GM23338 (cell line): ENCODE data around the gene SLC38A8. TPM values are rescaled to one million over a fixed set of nuclear protein-coding genes. Genes with fewer than 3 reads are reported as not detected.

Source experiments
- ATAC-seq: fragments of 200-7000 bp; cut with Tn5 transposase; 3 replicates; pipeline ENCODE4 v1.9.1; 2020
- DNase-seq: peaks from one replicate; pipeline ENCODE4 v3.0.0-alpha.2; 2015; ENCODE audit warnings: low spot score
- H2AFZ ChIP-seq: fragments of 200-600 bp; sonication (generic); 2 replicates; pipeline ENCODE4 v1.8.0; 2016; ENCODE audit warnings: antibody characterized with exemption, mild to moderate bottlenecking, moderate library complexity
- H3F3A ChIP-seq: fragments of 200-600 bp; sonication (generic); replicated peaks from 2 replicates; pipeline ENCODE4 v1.8.0; 2017; ENCODE audit warnings: antibody characterized with exemption, mixed run types, low read depth
- H3K27ac ChIP-seq: fragments of 200-600 bp; sonication (generic); 2 replicates; pipeline ENCODE4 v1.6.1; 2016; ENCODE audit warnings: low read depth
- H3K27me3 ChIP-seq: fragments of 200-600 bp; sonication (generic); 2 replicates; pipeline ENCODE4 v1.8.0; 2016; ENCODE audit warnings: mild to moderate bottlenecking, mixed run types, moderate library complexity; ENCODE audit not compliant: insufficient read depth
- H3K36me3 ChIP-seq: fragments of 200-600 bp; sonication (generic); 2 replicates; pipeline ENCODE4 v1.8.0; 2016; ENCODE audit warnings: mild to moderate bottlenecking; ENCODE audit not compliant: insufficient read depth
- H3K4me1 ChIP-seq: fragments of 200-600 bp; sonication (generic); 2 replicates; pipeline ENCODE4 v1.8.0; 2016; ENCODE audit warnings: mild to moderate bottlenecking, moderate library complexity; ENCODE audit not compliant: insufficient read depth
- H3K4me2 ChIP-seq: fragments of 200-600 bp; sonication (generic); 2 replicates; pipeline ENCODE4 v1.7.1; 2017; ENCODE audit warnings: mixed run types
- H3K4me3 ChIP-seq: fragments of 200-600 bp; sonication (generic); 2 replicates; pipeline ENCODE4 v1.6.1; 2016; ENCODE audit warnings: mixed run types
- H3K79me2 ChIP-seq: fragments of 200-600 bp; sonication (generic); replicated peaks from 2 replicates; pipeline ENCODE4 v1.8.0; 2017; ENCODE audit warnings: mild to moderate bottlenecking; ENCODE audit not compliant: insufficient read depth
- H3K9me2 ChIP-seq: fragments of 200-600 bp; sonication (generic); 2 replicates; pipeline ENCODE4 v1.8.0; 2017; ENCODE audit not compliant: insufficient read depth
- H4K20me1 ChIP-seq: fragments of 200-600 bp; sonication (generic); replicated peaks from 2 replicates; pipeline ENCODE4 v1.8.0; 2017; ENCODE audit warnings: mild to moderate bottlenecking; ENCODE audit not compliant: insufficient read depth
- H3K27ac Mint-ChIP-seq: 2 replicates; pipeline ENCODE4 v1.8.0; 2020; ENCODE audit warnings: inconsistent platforms, mild to moderate bottlenecking, moderate library complexity, mixed read lengths
- H3K27me3 Mint-ChIP-seq: 3 replicates; pipeline ENCODE4 v1.8.0; 2022; ENCODE audit warnings: low read depth, mild to moderate bottlenecking, moderate library complexity, mixed read lengths, inconsistent platforms; ENCODE audit not compliant: insufficient read depth, poor library complexity
- H3K36me3 Mint-ChIP-seq: 3 replicates; pipeline ENCODE4 v1.8.0; 2021; ENCODE audit warnings: low read depth, mild to moderate bottlenecking, inconsistent platforms, moderate library complexity, mixed read lengths
- H3K4me1 Mint-ChIP-seq: 3 replicates; pipeline ENCODE4 v1.8.0; 2020; ENCODE audit warnings: mild to moderate bottlenecking, inconsistent platforms, mixed read lengths
- H3K4me3 Mint-ChIP-seq: 3 replicates; pipeline ENCODE4 v1.8.0; 2021; ENCODE audit warnings: moderate library complexity, mild to moderate bottlenecking, inconsistent platforms, mixed read lengths
- H3K9me3 Mint-ChIP-seq: 3 replicates; pipeline ENCODE4 v1.8.0; 2020; ENCODE audit warnings: moderate library complexity, mild to moderate bottlenecking, inconsistent platforms, mixed read lengths
- CREB1 ChIP-seq: fragments of 250-450 bp; sonication (Bioruptor Pico); IDR thresholded peaks from 2 replicates; pipeline ENCODE4 v1.5.0; 2020; ENCODE audit warnings: low read depth, mild to moderate bottlenecking, moderate library complexity
- REST ChIP-seq: IDR thresholded peaks from one replicate; pipeline ENCODE4 v1.6.1; 2018; ENCODE audit warnings: antibody characterized with exemption; ENCODE audit not compliant: unreplicated experiment
- ZNF462 ChIP-seq: fragments of 250-450 bp; sonication (Bioruptor Pico); IDR thresholded peaks from 2 replicates; pipeline ENCODE4 v1.5.0; 2020; ENCODE audit warnings: mild to moderate bottlenecking, moderate library complexity
- polyA plus RNA-seq: library from polyadenylated mRNA; unstranded; fragments of >200 nt; fragmentation: Nextera tagmentation; extraction: Ambion mirVana; gene quantifications from 2 replicates; pipeline ENCODE4 v1.2.1, GENCODE V29; 2016
- total RNA-seq: library from RNA; depleted of rRNA; stranded (reverse); fragments of >200 nt; shearing (Covaris generic); gene quantifications from 2 replicates; pipeline ENCODE4 v1.2.3, GENCODE V29; 2014

Gene SLC38A8
- total and polyA plus RNA-seq, 2 experiments from 2014 or later = not detected

GRCh38 chr16:84091460-84091859, 48.9 kb upstream of the SLC38A8 start (continued):
- no peak for TF ChIP-seq REST
- TF ChIP-seq ZNF462 = no peak

- no peaks in the 10 kb centered on the region for H3K27me3 ChIP-seq
- no peak overlapping the region for H3K4me3 ChIP-seq
- no peaks in the 10 kb centered on the region for H3K4me1 ChIP-seq
- Mint-ChIP-seq H3K4me3 (no peak overlapping the region), H3K27ac (no peak overlapping the region), H3K9me3 (no peaks in the 10 kb centered on the region), H3K27me3 (peaks cover 3% of the 10 kb centered on the region), H3K36me3 (peaks cover 67% of the 10 kb centered on the region), H3K4me1 (no peaks in the 10 kb centered on the region)
- DNase-seq (no peak), ATAC-seq (no peak)
- peaks cover 3% of the 10 kb centered on the region; the same call in 1 of the 2 replicates for H4K20me1 ChIP-seq
- no peaks in the 10 kb centered on the region for H3K79me2 ChIP-seq
- no peak overlapping the region for H3K4me2 ChIP-seq
- H3F3A ChIP-seq = no peaks in the 10 kb centered on the region
- TF ChIP-seq CREB1 (CRISPR knock-in tag) = no peak
- H3K27ac ChIP-seq = no peak overlapping the region
- H3K9me2 ChIP-seq = no peaks in the 10 kb centered on the region
- peaks cover 19% of the 10 kb centered on the region for H3K36me3 ChIP-seq
- no peak overlapping the region for H2AFZ ChIP-seq
These were observed 47.6 kb upstream of the SLC38A8 start for GRCh38 chr16:84090211-84090610.
